ENCODE data around the gene COPS6. TPM values are rescaled to one million over a fixed set of nuclear protein-coding genes. Genes with fewer than 3 reads are reported as not detected.
A peak's percentile ranks its signal among the peaks of the same experiment; 100 is the strongest.

The COPS6 gene
- total and polyA plus RNA-seq, 2 donors (not counting 1 experiment from before 2014, with no cell fraction given): 76.5 to 79.6 TPM

- intact Hi-C loops (cut with micrococcal nuclease): loop anchor here (1.0 kb wide), 1 partner anchor 32 kb away; the partner anchor contains the start of gene TRAPPC14
- POLR2A ChIA-PET: interaction anchor here (0.7 to 2.6 kb wide), 3 partner anchors 25 to 303 kb away, joined by 3 to 37 read pairs (median 7); partner anchors contain the start of genes AP4M1 and MCM7
- Histone ChIP-seq H3K9me3 (ENCODE audit: control extremely low read depth in 1 of 3, control insufficient read depth in 2 of 3, insufficient read depth in 1 of 3, low read length in 2 of 3) (no peaks in the 10 kb centered on the region), H3K9ac (ENCODE audit: low read length) (peak overlapping the region; percentile 91), H3K4me3 (ENCODE audit: control extremely low read depth in 1 of 5, extremely low read depth in 1 of 5, insufficient read depth in 1 of 5, low read depth in 2 of 5, low read length in 4 of 5) (peak overlapping the region; percentile 54 to 84 (median 78)), H3K4me1 (ENCODE audit: control insufficient read depth in 2 of 2, insufficient read depth in 2 of 2, low read length in 2 of 2) (peaks cover 20 to 36% of the 10 kb centered on the region in 2 donors), H3K79me2 (ENCODE audit: control insufficient read depth, insufficient read depth, low read length) (peaks cover 23% of the 10 kb centered on the region), H3K27me3 (replicated peaks in 1 of 4; ENCODE audit: control extremely low read depth in 1 of 4, control insufficient read depth in 3 of 4, insufficient read depth in 4 of 4, low read length in 3 of 4) (no peaks in the 10 kb centered on the region), H4K20me1 (ENCODE audit: control insufficient read depth, insufficient read depth, low read length, poor library complexity, severe bottlenecking) (no peaks in the 10 kb centered on the region), H3K4me2 (replicated peaks; ENCODE audit: low read depth, low read length, poor library complexity, severe bottlenecking) (peak overlapping the region; percentile 100), H2AFZ (ENCODE audit: insufficient read depth, low read depth, low read length, poor library complexity, severe bottlenecking) (peak overlapping the region; percentile 99), H3K36me3 (replicated peaks in 1 of 2; ENCODE audit: control extremely low read depth in 1 of 2, control insufficient read depth in 1 of 2, extremely low read depth in 1 of 2, insufficient read depth in 2 of 2, low read length in 1 of 2) (no peaks in the 10 kb centered on the region), H3K27ac (ENCODE audit: low read length in 2 of 2) (peak overlapping the region; percentile 83 to 95)
- DNase-seq (no peak), ATAC-seq (ENCODE audit: low read depth) (no peak)
- no peaks in the 10 kb centered on the region for H3K9me3 Mint-ChIP-seq (ENCODE audit: insufficient read depth)
- peak overlapping the region; percentile 100 for H3K4me3 Mint-ChIP-seq
- no peaks in the 10 kb centered on the region for H3K27me3 Mint-ChIP-seq
- TF ChIP-seq CTCF (IDR thresholded peaks at IDR 0.05): no peak
- TF ChIP-seq EZH2 (IDR thresholded peaks at IDR 0.05; ENCODE audit: borderline replicate concordance, insufficient read depth, low read depth, low read length, poor library complexity, severe bottlenecking): no peak
- WGBS (ENCODE audit: insufficient coverage): 19% methylated on average over 29 of the region's 29 CpGs
- CTCF ChIA-PET: interaction anchor here (0.6 to 2.9 kb wide), 5 partner anchors 16 to 281 kb away, joined by 3 to 25 read pairs (median 6); partner anchors contain the start of genes AP4M1 and MCM7
- peaks cover 34% of the 10 kb centered on the region for H3K4me1 Mint-ChIP-seq
- H3K27ac Mint-ChIP-seq: peak overlapping the region; percentile 100
Measured at GRCh38 chr7:100126239-100126930, 37.6 kb downstream of the COPS6 start.
